Measurements from ENCODE around the gene ARRB2. TPM values are rescaled to one million over a fixed set of nuclear protein-coding genes. Genes with fewer than 3 reads are reported as not detected.

The ARRB2 gene
- total and polyA plus RNA-seq, 2 of the 13 experiments (the other 11 are each of a cell fraction or from before 2014, with no cell fraction given): 21.5 to 49.2 TPM

DNA sequence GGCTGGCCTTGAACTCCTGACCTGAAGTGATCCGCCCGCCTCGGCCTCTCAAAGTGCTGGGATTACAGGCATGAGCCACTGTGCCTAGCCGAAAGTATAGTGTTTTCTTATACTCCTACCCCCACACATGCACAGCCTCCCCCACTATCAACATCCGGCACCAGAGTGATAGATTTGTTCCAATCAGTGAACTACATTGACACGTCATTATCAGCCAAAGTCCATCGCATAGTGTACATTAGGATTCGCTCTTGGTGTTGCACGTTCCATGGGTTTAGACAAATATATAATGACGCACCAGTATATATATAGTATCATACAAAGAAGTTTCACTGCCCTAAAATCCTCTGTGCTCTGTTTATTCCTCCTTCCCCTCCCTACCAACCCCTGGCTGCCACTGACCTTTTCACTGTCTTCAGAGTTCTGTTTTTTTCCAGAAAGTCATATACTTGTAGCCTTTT lies 49.4 kb downstream of the ARRB2 start (continued):
- TF ChIP-seq, protein P1, sequence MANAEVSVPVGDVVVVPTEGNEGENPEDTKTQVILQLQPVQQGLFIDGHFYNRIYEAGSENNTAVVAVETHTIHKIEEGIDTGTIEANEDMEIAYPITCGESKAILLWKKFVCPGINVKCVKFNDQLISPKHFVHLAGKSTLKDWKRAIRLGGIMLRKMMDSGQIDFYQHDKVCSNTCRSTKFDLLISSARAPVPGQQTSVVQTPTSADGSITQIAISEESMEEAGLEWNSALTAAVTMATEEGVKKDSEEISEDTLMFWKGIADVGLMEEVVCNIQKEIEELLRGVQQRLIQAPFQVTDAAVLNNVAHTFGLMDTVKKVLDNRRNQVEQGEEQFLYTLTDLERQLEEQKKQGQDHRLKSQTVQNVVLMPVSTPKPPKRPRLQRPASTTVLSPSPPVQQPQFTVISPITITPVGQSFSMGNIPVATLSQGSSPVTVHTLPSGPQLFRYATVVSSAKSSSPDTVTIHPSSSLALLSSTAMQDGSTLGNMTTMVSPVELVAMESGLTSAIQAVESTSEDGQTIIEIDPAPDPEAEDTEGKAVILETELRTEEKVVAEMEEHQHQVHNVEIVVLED (CRISPR knock-in tag; IDR thresholded peaks at IDR 0.05; ENCODE audit: borderline replicate concordance): peak; percentile 27; the same call in 1 of the 2 replicates
- TF ChIP-seq ZNF234 (CRISPR knock-in tag; conservative IDR thresholded peaks at IDR 0.05): no peak
- TF ChIP-seq SALL1 (CRISPR knock-in tag; IDR thresholded peaks at IDR 0.05): peak; percentile 96
- no peak for TF ChIP-seq SOX6 (IDR thresholded peaks at IDR 0.05)
- peak; percentile 92 for TF ChIP-seq SOX6 (CRISPR knock-in tag; IDR thresholded peaks at IDR 0.05)
- peak; percentile 90; the same call in 1 of the 2 replicates for TF ChIP-seq ZBTB21 (CRISPR knock-in tag; IDR thresholded peaks at IDR 0.05)
- TF ChIP-seq SRSF9 (IDR thresholded peaks at IDR 0.05; ENCODE audit: borderline replicate concordance, insufficient read depth, low read depth, low read length, poor library complexity, severe bottlenecking): no peak
- peak; percentile 67; the same call in 1 of the 2 replicates for TF ChIP-seq ZNF431 (CRISPR knock-in tag; IDR thresholded peaks at IDR 0.05; ENCODE audit: borderline replicate concordance, low read depth)
- TF ChIP-seq MATR3 (CRISPR knock-in tag; IDR thresholded peaks at IDR 0.05): no peak
- TF ChIP-seq MED1 (CRISPR knock-in tag; IDR thresholded peaks at IDR 0.05): peak; percentile 99
- TF ChIP-seq, protein P2, sequence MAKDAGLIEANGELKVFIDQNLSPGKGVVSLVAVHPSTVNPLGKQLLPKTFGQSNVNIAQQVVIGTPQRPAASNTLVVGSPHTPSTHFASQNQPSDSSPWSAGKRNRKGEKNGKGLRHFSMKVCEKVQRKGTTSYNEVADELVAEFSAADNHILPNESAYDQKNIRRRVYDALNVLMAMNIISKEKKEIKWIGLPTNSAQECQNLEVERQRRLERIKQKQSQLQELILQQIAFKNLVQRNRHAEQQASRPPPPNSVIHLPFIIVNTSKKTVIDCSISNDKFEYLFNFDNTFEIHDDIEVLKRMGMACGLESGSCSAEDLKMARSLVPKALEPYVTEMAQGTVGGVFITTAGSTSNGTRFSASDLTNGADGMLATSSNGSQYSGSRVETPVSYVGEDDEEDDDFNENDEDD (CRISPR knock-in tag; IDR thresholded peaks at IDR 0.05; ENCODE audit: borderline replicate concordance): peak; percentile 30; the same call in 1 of the 2 replicates
- no peak for TF ChIP-seq TCF7L2 (IDR thresholded peaks at IDR 0.05; ENCODE audit: low read depth, low read length)
- TF ChIP-seq MIER3 (CRISPR knock-in tag; IDR thresholded peaks at IDR 0.05; ENCODE audit: borderline replicate concordance): peak; percentile 93
- TF ChIP-seq ZNF580 (CRISPR knock-in tag; IDR thresholded peaks at IDR 0.05; ENCODE audit: borderline replicate concordance, low read depth): peak; percentile 56; the same call in 1 of the 2 replicates
- TF ChIP-seq REXO4 (CRISPR knock-in tag; IDR thresholded peaks at IDR 0.05; ENCODE audit: borderline replicate concordance): no peak
- TF ChIP-seq, protein P3, sequence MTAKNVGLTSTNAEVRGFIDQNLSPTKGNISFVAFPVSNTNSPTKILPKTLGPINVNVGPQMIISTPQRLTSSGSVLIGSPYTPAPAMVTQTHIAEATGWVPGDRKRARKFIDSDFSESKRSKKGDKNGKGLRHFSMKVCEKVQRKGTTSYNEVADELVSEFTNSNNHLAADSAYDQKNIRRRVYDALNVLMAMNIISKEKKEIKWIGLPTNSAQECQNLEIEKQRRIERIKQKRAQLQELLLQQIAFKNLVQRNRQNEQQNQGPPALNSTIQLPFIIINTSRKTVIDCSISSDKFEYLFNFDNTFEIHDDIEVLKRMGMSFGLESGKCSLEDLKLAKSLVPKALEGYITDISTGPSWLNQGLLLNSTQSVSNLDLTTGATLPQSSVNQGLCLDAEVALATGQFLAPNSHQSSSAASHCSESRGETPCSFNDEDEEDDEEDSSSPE (CRISPR knock-in tag; IDR thresholded peaks at IDR 0.05): peak; percentile 28; the same call in 1 of the 2 replicates
- TF ChIP-seq DNMT3B (CRISPR knock-in tag; conservative IDR thresholded peaks at IDR 0.05): 0 out of 2 replicates have a peak, but pooled peaks have one; percentile 30
- TF ChIP-seq, protein P4, sequence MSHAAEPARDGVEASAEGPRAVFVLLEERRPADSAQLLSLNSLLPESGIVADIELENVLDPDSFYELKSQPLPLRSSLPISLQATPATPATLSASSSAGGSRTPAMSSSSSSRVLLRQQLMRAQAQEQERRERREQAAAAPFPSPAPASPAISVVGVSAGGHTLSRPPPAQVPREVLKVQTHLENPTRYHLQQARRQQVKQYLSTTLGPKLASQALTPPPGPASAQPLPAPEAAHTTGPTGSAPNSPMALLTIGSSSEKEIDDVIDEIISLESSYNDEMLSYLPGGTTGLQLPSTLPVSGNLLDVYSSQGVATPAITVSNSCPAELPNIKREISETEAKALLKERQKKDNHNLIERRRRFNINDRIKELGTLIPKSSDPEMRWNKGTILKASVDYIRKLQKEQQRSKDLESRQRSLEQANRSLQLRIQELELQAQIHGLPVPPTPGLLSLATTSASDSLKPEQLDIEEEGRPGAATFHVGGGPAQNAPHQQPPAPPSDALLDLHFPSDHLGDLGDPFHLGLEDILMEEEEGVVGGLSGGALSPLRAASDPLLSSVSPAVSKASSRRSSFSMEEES (CRISPR knock-in tag; IDR thresholded peaks at IDR 0.05): peak; percentile 37
- TF ChIP-seq ZNF564 (CRISPR knock-in tag; IDR thresholded peaks at IDR 0.05): no peak
- TF ChIP-seq, protein P5, sequence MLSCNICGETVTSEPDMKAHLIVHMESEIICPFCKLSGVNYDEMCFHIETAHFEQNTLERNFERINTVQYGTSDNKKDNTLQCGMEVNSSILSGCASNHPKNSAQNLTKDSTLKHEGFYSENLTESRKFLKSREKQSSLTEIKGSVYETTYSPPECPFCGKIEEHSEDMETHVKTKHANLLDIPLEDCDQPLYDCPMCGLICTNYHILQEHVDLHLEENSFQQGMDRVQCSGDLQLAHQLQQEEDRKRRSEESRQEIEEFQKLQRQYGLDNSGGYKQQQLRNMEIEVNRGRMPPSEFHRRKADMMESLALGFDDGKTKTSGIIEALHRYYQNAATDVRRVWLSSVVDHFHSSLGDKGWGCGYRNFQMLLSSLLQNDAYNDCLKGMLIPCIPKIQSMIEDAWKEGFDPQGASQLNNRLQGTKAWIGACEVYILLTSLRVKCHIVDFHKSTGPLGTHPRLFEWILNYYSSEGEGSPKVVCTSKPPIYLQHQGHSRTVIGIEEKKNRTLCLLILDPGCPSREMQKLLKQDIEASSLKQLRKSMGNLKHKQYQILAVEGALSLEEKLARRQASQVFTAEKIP (CRISPR knock-in tag; IDR thresholded peaks at IDR 0.05; ENCODE audit: borderline replicate concordance): no peak
- TF ChIP-seq ZNF292 (CRISPR knock-in tag; IDR thresholded peaks at IDR 0.05; ENCODE audit: borderline replicate concordance, low read depth): peak; percentile 19
- peak; percentile 54 for TF ChIP-seq MTA1 (CRISPR knock-in tag; IDR thresholded peaks at IDR 0.05; ENCODE audit: borderline replicate concordance)

All from HepG2 (cell line).